Thoracic aorta (tissue), 2 donors: ENCODE measurements around the gene COL3A1. TPM values are rescaled to one million over a fixed set of nuclear protein-coding genes. Genes with fewer than 3 reads are reported as not detected.

Source experiments
- ATAC-seq: fragments of 150-250 bp; one replicate; pipeline ENCODE4 v1.8.0; 2017; ENCODE audit warnings: low read depth; ENCODE audit not compliant: insufficient number of reproducible peaks, low FRiP score
- DNase-seq: peaks from one replicate; pipeline ENCODE4 v3.0.0-alpha.2; 2020; ENCODE audit warnings: low spot score
- H3K27ac ChIP-seq, 2 donors: fragments of 200-600 bp; sonication (generic); 1 replicate in 1 of 2; 2 replicates in 1 of 2; pipeline ENCODE4 v1.5.1; 2016; ENCODE audit warnings: mild to moderate bottlenecking in 2 of 2, moderate library complexity in 2 of 2
- H3K27me3 ChIP-seq: fragments of 200-600 bp; sonication (generic); replicated peaks from 2 replicates; pipeline ENCODE4 v1.6.0; 2016; ENCODE audit warnings: mild to moderate bottlenecking; ENCODE audit not compliant: insufficient read depth
- H3K36me3 ChIP-seq: fragments of 200-600 bp; sonication (generic); one replicate; pipeline ENCODE4 v1.5.1; 2016
- H3K4me1 ChIP-seq, 2 donors: fragments of 200-600 bp; sonication (generic); 1 replicate in 1 of 2; 2 replicates in 1 of 2; pipeline versions ENCODE4 v1.5.1 to v1.6.0; 2016; ENCODE audit warnings: low read depth in 2 of 2, mild to moderate bottlenecking in 1 of 2; ENCODE audit not compliant: control insufficient read depth in 1 of 2
- H3K4me3 ChIP-seq: fragments of 200-600 bp; sonication (generic); 2 replicates; pipeline ENCODE4 v1.5.1; 2016; ENCODE audit warnings: mild to moderate bottlenecking
- H3K9me3 ChIP-seq: fragments of 200-600 bp; sonication (generic); 2 replicates; pipeline ENCODE4 v1.5.1; 2016
- CTCF ChIP-seq: fragments of 200-600 bp; sonication (generic); IDR thresholded peaks from one replicate; pipeline ENCODE4 v1.5.1; 2019; ENCODE audit warnings: antibody characterized with exemption
- total RNA-seq, 2 donors: library from RNA; depleted of rRNA; stranded (reverse); fragments of >200 nt; gene quantifications; one replicate each; pipeline versions ENCODE4 v1.1.0 to v1.2.3, GENCODE V29; 2016

The COL3A1 gene
- total RNA-seq, 2 donors from 2014 or later, result 734 to 875 TPM

- ATAC-seq (no peak), DNase-seq (no peak)
- Histone ChIP-seq H3K4me1 (peaks cover 0 to 8% of the 10 kb centered on the region in 2 donors), H3K27ac (no peak overlapping the region), H3K4me3 (no peak overlapping the region), H3K9me3 (no peaks in the 10 kb centered on the region), H3K36me3 (peaks cover 28% of the 10 kb centered on the region), H3K27me3 (no peaks in the 10 kb centered on the region)
- TF ChIP-seq CTCF, result no peak
Observed at GRCh38 chr2:189047171-189047888, 73.2 kb downstream of the COL3A1 start.

GRCh38 chr2:189048189-189048588, 74.0 kb downstream of the COL3A1 start:
- Histone ChIP-seq H3K4me3 (no peak overlapping the region), H3K36me3 (peaks cover 28% of the 10 kb centered on the region), H3K4me1 (peaks cover 0 to 8% of the 10 kb centered on the region in 2 donors), H3K9me3 (no peaks in the 10 kb centered on the region), H3K27ac (no peak overlapping the region), H3K27me3 (no peaks in the 10 kb centered on the region)
- DNase-seq, result no peak
- no peak for ATAC-seq
- no peak for TF ChIP-seq CTCF

GRCh38 chr2:189049709-189050164, 75.6 kb downstream of the COL3A1 start:
- Histone ChIP-seq H3K36me3 (peaks cover 31% of the 10 kb centered on the region), H3K4me1 (peaks cover 0 to 8% of the 10 kb centered on the region in 2 donors), H3K4me3 (no peak overlapping the region), H3K27ac (no peak overlapping the region), H3K27me3 (no peaks in the 10 kb centered on the region), H3K9me3 (no peaks in the 10 kb centered on the region)
- no peak for DNase-seq
- ATAC-seq, result no peak
- no peak for TF ChIP-seq CTCF

- H3K36me3 ChIP-seq, result peaks cover 31% of the 10 kb centered on the region
- DNase-seq (no peak), ATAC-seq (no peak)
- H3K27me3 ChIP-seq, result no peaks in the 10 kb centered on the region
- H3K4me3 ChIP-seq, result no peak overlapping the region
- no peak overlapping the region for H3K27ac ChIP-seq
- no peak for TF ChIP-seq CTCF
- H3K9me3 ChIP-seq, result no peaks in the 10 kb centered on the region
- H3K4me1 ChIP-seq, result peaks cover 0 to 8% of the 10 kb centered on the region in 2 donors
Observed at GRCh38 chr2:189050165-189050712, 76.1 kb downstream of the COL3A1 start.

- H3K36me3 ChIP-seq, result peaks cover 24% of the 10 kb centered on the region
- H3K27ac ChIP-seq, result no peak overlapping the region
- DNase-seq (no peak), ATAC-seq (no peak)
- H3K27me3 ChIP-seq, result no peaks in the 10 kb centered on the region
- no peak overlapping the region for H3K4me3 ChIP-seq
- TF ChIP-seq CTCF, result no peak
- no peaks in the 10 kb centered on the region for H3K9me3 ChIP-seq
- peaks cover 0 to 31% of the 10 kb centered on the region in 2 donors for H3K4me1 ChIP-seq
Observed at GRCh38 chr2:189056200-189057106, 82.3 kb downstream of the COL3A1 start.
